HG02763 (cell line): ENCODE data around the gene WDR93.
"Not testable (repeated sequence)": the region's sequence is repeated elsewhere in the genome, so short reads cannot be mapped to it uniquely, and the experiment has no call there.

Source experiments
- ATAC-seq: cut with Tn5 transposase; IDR thresholded peaks from one replicate; pipeline ENCODE4 v1.9.1; 2021; ENCODE audit warnings: mild to moderate bottlenecking, moderate library complexity; ENCODE audit not compliant: unreplicated experiment

WDR93 gene

DNA sequence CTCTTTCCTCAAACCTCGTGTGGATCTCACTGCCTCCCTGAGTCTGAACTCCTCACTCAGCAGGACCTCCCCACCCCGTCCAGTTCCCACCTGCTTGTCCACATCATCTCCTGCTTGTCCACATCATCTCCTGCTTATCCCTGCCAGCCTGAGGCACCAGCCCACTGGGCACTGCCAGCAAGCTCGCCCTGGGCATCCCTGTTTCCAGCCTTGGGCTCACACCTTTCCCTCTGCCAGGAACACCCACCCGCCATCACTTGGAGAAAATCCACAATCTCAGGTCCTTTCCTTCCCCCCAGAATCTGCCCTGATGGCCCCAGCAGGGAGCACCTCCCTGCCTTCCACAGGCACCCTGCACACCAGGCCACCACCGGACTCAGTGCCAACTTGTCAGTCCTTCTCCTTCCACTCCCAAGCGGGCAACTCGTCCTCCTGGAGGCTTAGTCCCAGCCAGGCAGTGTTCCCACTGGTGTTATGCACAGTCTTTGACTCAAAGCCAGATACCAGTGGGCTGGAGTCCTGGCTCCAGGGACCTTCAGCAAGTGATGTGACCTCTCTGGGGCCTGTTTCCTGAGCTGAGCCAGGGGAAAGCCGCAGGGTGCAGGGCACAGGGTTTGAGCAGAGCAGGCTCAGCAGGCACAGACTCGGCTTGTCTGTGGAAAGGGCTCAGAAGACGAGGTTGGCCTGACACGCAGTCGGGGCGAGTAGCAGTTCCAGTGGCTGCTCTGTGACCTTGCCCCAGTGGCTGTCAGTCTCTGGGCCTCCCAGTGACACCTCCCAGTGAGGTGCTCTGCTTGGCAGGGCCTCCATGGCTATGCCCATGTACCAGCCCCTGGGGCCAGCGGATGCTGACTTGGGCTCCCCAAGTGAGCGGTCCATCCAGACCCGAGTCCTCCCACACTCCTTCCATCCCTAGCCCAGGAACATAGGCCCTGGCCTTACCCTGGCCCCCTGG is 76.0 kb downstream of the WDR93 start:
- ATAC-seq: no peak

DNA sequence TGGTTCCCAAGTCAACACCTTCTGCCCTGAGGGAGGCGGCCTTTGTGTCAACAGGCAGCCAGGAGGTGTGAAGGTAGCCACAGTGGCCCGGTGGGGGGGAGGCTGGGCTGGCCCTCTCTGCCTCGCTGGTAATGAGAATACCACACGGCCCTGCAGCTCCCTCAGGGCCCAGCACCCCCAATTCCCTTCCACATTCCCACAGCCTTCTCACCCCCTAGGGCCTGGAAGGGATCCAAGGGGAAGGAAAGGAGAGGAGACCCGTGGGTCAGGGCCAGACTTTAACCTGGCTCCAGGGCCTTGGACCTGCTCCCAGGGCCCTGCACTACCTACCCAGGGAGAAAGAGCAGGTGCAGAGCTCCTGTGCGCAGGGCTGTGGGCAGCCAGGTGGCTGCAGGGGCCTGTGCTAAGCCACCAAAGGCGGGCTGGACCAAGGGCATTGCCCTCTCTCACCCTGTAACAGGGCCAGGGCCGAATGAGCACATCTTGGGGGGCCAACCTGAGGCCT is 76.9 kb downstream of the WDR93 start:
- ATAC-seq: no peak

DNA sequence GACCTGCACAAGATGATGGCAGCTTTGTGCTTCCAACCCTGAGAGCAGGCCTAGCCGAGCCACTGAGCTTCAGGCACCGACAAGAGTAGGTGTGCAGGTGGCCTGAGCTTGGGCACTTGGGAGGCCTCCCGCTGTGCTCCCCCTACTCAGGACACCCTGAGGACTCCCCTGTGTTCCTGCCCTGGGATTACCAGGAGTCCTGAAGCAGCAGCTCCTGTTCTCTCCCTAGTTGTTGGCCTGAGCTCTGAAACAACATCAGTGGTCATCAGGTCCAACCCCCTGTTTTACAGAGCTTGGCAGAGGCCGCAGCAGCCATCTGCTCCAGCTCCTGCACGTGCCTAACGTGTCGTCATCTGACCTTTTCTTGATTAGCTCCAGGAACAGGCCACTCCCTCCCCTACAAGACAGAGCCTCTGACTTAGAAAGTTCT is 77.5 kb downstream of the WDR93 start:
- no peak for ATAC-seq

DNA sequence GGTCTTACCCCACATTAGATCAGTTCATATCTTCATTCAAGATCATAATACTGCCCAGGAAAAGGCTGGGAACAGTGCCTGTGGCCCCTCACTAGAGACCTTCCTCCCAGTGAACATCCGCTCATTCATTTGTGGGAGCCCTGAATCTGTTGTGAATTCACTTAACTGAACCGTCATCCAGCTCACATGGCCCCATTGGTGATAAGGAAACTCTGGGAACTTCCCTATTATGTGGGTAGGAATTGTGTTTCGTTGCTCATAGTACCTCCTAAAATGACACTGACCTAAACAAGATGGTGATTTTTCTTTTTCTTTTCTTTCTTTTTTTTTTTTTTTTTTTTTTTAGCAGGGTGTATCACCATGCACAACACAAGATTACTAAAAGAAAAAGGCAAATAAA is 78.8 kb downstream of the WDR93 start:
- no peak for ATAC-seq

DNA sequence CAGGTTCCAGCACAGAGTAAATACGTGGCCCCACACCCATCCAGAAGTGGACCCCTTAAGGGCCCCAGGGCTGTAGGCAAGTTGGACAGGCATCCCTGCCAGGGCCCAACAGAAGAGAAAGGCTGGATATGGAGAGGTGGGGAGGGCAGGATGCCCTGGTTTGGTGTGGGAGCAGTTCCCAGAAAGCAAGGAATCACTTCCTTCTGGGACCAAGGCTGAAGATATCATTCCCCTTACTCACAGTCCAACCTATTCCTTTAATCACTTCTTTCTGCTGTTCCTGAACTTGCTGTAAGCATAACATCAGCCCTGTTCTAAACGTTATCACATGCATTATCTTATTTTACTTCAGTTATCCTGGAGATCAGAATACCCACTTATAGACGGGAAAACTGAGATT is 79.4 kb downstream of the WDR93 start:
- no peak for ATAC-seq

DNA sequence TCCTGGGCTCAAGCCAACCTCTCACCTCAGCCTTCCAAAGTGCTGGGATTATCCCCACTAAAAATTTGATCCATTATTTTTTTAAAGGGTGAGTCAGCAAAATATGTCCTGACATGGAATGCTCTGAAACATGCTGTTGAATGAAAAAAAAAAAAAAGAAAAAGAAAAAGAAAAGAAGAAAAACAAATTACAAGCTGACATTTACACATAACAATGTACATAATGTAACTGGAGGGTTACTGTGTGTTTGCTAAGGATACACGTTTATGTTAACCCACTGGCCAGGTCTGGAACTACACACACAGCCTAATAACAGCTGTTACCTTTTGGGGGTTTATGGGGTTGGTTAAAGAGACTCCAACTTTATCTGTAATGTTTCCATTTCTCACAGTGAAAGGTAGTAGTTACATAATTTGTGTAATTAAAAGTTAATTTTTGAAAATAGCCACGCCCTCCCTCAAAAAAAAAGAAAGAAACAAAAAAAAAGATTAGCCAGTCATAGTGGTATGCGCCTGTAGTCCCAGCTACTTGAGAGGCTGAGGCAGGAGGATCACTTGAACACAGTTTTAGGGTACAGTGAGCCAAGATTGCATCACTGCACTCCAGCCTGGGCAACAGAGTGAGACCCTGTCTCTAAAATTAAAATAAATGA is 82.4 kb downstream of the WDR93 start:
- ATAC-seq: no peak

DNA sequence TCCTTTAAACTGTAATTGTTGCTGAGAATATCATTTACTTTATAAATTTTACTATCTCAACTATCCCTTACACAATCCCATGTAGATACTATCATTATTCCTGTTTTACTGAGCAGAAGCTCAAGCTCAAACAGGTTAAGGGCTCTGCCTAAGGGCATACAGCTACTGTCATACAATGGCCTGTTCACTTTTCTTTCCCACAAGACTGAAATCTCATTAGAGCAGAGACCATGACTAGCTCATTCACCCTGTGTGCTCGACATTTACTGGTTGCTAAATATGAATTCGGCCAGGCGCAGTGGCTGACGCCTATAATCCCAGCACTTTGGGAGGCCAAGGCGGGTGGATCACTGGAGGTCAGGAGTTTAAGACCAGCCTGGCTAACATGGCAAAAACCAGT is 83.9 kb downstream of the WDR93 start:
- ATAC-seq: no peak

DNA sequence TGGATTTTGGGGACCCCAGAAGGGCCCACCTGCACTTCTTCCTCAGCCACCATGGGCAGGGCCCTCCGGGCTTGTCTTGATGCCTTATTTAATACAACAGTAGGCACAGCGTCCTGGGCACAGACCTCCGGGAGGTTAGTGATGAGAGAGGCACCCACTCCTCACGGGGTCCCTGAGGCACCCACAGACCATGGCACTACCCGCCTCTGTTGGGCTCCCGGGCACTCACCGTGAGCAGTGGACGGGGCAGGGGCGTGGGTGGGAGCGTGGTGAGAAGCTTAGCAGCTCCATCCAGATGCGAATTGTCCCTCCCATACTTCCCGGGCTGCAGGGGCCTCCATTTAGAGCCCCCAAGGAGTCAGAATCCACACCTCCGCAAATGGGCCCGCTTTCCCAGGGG is 85.2 kb downstream of the WDR93 start:
- no peak for ATAC-seq

DNA sequence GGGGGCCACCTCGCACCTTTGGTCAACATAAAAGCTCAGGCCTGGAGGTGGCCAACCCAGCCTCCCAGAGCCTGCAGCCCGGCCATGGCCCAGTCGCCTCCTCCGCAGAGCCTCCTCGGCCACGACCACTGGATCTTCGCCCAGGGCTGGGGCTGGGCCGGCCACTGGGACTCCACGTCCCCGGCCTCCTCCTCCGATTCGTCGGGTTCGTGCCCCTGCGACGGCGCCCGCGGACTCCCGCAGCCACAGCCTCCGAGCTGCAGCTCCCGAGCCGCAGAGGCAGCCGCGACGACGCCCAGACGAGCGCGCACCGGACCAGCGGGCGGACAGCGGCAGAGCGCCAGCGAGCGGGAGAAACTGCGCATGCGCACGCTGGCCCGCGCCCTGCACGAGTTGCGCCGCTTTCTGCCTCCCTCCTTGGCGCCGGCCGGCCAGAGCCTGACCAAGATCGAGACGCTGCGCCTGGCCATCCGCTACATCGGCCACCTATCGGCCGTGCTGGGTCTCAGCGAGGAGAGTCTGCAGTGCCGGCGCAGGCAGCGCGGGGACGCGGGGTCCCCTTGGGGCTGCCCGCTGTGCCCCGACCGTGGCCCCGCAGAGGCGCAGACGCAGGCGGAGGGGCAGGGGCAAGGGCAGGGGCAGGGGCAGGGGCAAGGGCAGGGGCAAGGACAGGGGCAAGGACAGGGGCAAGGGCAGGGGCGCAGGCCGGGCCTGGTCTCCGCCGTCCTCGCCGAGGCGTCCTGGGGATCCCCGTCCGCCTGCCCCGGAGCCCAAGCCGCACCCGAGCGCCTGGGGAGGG is 85.9 kb downstream of the WDR93 start, which contains the start of gene MESP2:
TSS of gene MESP2 (plus strand) at position 59 of the 799 bp plus-strand sequence. CDS start at position 85, 26 bp downstream.
- ATAC-seq: no peak

DNA sequence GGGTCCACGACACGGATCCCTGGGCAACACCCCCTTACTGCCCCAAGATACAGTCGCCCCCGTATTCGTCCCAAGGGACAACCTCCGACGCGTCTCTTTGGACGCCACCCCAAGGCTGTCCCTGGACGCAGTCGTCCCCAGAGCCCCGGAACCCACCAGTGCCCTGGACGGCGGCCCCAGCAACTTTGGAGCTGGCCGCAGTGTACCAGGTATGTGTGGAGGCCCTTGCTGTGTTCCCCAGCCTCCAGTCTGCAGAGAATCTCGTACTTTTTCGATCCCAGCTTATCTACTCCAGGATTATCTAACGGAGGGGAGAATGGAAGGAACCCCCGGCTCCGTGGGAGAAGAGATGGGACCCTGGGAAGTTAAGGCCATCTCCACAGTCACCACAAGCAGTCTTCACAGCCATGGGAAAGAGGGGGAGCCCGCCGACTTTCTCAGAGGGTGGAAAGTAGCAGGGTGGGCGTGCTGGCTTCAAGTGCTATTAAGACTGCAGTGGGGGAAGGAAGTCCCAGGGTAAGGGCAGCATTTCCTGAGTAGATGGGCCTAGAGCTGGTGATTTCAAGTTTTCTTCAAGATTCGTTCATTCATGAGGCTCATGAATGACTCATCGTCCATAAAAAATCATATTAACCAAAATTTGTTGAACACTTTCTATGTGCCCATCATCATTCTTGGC is 86.6 kb downstream of the WDR93 start:
- ATAC-seq: no peak

DNA sequence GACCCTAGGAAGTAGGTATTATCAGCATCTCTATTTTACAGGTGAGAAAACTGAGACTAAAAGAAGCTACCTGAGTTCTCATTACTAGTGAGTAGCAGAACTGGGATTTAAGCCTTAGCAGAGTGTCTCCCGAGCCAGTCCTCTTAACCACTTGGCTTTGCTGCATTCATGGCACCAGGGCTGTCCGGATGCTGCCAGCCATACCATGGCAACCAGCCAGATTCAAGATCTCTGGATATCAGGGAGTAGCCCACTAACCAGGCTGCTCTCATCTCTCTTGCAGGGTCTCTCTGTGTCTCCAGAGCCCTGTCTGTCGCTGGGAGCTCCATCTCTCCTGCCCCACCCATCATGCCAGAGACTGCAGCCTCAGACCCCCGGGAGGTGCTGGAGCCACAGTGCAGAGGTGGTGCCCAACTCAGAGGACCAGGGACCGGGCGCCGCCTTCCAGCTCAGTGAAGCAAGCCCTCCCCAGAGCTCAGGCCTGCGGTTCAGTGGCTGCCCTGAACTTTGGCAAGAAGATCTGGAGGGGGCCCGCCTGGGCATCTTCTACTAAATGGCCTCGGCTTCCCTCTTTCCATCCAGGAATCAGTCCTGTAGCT is 87.3 kb downstream of the WDR93 start:
- no peak for ATAC-seq

DNA sequence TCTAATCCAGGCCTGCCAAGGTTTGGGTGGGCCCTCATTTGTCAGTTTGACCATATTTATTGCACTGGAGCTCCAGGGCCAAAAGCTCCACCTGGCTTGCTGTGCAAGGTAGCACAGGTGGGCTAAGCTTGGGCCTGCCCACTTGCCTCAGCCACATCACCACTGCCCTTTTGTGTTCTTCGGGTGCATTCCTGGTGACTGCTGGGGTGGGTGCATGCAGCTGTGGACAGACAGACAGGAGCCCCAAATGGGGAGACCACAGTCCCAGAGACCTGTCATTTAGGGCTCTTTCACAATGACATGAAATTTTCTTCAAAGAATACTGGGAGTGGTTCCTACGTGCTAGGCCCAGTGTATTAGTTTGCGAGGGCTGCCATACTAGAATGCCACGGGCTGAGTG is 88.2 kb downstream of the WDR93 start:
- ATAC-seq: no peak

DNA sequence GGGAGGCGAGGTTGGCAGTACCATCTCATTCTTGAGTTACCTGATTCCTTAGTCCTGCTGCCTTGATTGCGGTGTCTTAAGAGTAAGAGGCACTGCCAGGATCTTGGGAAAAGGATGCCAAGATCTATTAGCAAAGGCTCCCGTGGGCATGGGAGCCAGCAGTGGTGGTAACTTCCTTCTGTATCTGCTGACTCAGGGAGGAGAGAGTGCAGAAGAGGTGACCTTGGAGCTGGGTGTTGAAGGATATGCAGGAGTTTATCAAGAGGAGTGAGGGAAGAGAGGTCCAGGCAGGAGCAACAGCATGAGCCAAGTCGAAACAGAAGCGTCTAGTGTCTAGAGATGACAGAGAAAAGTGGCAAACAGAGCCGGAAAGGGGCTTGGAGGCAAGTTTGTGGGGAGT is 90.0 kb downstream of the WDR93 start:
- ATAC-seq: no peak

DNA sequence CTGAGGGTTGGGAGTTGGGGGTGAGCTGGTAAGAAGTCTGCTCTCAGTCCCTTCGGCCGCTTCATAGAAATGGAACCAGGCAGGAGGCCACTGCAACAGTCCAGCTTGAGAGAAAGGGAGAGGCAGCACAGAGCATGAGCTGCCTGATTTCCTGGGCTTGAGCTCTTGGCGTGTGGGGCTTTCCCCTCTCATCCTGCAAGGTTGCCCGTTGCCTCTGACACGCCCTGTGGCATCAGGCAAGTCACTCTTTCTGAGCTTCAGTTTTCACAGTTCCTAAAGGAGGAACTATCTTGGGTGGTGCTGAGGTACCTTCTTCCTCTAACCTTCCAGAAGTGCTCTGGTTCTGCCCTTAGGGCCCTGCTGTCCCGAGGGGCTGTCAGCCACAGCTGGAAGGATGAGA is 90.4 kb downstream of the WDR93 start:
- no peak for ATAC-seq

DNA sequence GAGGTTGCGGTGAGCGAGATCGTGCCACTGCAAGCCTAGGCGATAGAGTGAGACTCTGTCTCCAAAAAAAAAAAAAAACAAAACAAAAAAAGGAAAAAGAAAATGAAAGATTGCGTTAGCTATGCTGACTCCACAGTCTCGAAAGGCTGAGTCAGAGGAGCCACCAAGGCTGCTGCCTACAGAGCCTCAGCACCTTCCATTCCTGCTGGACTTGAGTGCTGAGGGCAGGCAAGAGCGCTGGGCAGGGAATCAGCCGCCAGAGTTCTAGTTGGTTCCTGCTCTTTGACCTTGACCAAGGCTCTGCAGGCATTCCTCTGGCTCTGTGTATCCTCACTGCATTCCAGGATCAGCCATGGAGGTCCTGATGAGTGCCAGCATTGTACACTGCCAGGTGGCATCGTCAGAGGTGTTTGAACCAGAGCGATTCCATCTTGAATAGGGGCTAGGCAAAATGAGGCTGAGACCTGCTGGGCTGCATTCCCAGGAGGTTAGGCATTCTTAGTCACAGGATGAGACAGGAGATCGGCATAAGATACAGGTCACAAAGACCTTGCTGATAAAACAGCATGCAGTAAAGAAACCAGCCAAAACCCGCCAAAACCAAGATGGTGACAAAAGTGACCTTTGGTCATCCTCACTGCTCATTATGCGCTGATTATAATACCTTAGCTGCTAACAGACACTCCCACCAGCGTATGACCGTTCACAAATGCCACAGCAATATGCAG is 91.4 kb downstream of the WDR93 start:
- no peak for ATAC-seq

DNA sequence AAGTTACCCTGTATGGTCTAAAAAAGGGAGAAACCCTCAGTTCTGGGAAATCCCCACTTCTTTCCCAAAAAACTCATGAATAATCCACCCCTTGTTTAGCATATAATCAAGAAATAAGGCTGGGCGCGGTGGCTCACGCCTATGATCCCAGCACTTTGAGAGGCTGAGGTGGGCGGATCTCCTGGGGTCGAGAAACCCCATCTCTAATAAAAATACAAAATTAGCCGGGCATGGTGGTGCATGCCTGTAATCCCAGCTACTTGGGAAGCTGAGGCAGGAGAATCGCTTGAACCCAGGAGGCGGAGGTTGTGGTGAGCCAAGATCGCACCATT is 92.0 kb downstream of the WDR93 start:
- not testable (repeated sequence) for ATAC-seq

DNA sequence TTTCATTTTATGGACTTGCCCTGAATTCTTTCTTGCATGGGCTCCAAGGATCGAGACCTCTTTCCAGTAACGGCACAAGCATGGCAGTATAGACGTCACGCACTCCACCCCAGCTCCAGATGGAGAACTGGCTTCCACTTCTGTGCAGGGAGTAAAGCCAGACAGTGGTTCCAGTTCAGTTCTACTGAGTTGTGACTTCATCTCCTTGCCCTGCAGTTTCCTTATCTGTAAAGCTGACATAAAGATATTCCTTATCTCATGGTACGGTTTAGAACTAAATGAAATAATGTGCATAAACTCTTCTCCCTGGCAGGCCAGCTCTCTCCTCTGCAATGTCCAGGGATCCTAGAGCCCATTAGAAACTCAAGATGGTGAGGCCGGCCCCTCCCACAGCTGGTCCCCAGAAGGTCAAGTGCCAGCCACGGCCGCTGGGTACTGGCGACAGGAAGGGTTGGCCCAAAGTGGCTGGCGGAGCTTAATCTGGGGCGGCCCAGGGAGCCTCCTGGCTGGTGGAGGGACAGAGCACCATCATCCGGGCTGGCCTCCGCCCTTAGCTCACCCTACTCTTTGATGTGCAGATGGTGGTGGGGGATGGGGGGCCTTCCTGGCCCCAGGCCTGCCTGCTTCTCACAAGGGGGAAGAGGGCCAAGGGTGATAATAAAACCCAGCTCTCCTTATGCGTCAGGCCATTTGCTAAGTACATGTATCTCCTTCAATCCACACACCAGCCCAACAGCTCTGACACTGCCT is 92.7 kb downstream of the WDR93 start:
- no peak for ATAC-seq

DNA sequence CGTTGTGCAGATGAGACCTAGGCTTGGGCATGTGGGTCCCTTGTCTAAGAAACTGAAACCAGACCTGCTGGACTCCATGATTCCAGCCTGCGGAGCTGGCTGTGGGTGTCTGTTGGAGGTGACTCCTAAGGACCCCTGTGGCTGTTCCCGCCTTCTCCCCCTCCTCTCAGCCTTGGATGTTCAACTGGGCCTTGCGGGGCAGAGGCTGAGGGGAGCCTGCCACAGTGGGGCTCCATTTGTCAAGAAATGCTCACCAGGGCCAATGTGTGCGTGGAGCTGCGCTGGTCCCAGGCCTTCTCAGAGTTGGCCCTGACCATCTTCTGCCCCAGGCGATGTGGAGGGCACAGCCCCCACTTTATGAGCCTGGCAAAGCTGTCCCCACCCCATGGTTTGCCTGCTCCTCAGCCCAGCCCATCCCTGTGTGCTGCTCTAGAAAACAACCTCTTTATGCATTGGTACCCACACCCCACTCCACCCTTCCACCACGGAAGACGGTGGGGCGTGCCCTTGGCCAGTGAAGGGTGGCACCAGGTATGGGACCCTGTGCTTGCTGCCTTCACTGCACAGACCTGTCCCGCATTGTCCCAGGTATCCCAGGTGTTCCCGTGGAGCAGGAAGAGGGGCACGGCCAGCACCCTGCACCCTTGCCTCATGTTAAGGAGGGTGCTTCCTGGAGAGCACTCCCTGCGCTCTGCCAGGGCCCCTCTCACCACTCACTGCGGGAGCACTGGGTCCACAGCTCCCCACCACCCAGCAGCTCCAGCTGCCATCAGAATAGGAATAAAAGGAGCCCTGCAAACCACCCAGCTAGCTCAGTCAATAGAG is 93.5 kb downstream of the WDR93 start:
- no peak for ATAC-seq
